Measurements from ENCODE around the gene VPS37D.
"Not testable (repeated sequence)": the region's sequence is repeated elsewhere in the genome, so short reads cannot be mapped to it uniquely, and the experiment has no call there.

Gene VPS37D

GRCh38 chr7:73671322-73671661, 3.7 kb downstream of the VPS37D start:
- Histone ChIP-seq H3K4me3 (ENCODE audit: severe bottlenecking) (no peak overlapping the region), H3K9me3 (ENCODE audit: severe bottlenecking) (no peaks in the 10 kb centered on the region), H3K27me3 (ENCODE audit: insufficient read depth, poor library complexity, severe bottlenecking) (no peaks in the 10 kb centered on the region), H3K36me3 (ENCODE audit: low read depth) (no peaks in the 10 kb centered on the region), H3K4me1 (ENCODE audit: insufficient read depth, poor library complexity, severe bottlenecking) (no peaks in the 10 kb centered on the region), H3K27ac (ENCODE audit: poor library complexity, severe bottlenecking) (no peak overlapping the region)
- ATAC-seq (ENCODE audit: low read depth) (no peak), DNase-seq (ENCODE audit: low spot score) (no peak)
- no peak for TF ChIP-seq CTCF (IDR thresholded peaks at IDR 0.05; ENCODE audit: poor library complexity, severe bottlenecking)

- H3K4me3 ChIP-seq (ENCODE audit: severe bottlenecking) = no peak overlapping the region
- H3K27me3 ChIP-seq (ENCODE audit: insufficient read depth, poor library complexity, severe bottlenecking) = no peaks in the 10 kb centered on the region
- no peak overlapping the region for H3K27ac ChIP-seq (ENCODE audit: poor library complexity, severe bottlenecking)
- no peaks in the 10 kb centered on the region for H3K4me1 ChIP-seq (ENCODE audit: insufficient read depth, poor library complexity, severe bottlenecking)
- DNase-seq (ENCODE audit: low spot score) (no peak), ATAC-seq (ENCODE audit: low read depth) (no peak)
- no peak for TF ChIP-seq CTCF (IDR thresholded peaks at IDR 0.05; ENCODE audit: poor library complexity, severe bottlenecking)
- H3K36me3 ChIP-seq (ENCODE audit: low read depth) = no peaks in the 10 kb centered on the region
- H3K9me3 ChIP-seq (ENCODE audit: severe bottlenecking) = no peaks in the 10 kb centered on the region
Observed at GRCh38 chr7:73671857-73672445, 4.3 kb downstream of the VPS37D start.

GRCh38 chr7:73674468-73675124, 7.0 kb downstream of the VPS37D start:
- no peaks in the 10 kb centered on the region for H3K9me3 ChIP-seq (ENCODE audit: severe bottlenecking)
- no peaks in the 10 kb centered on the region for H3K4me1 ChIP-seq (ENCODE audit: insufficient read depth, poor library complexity, severe bottlenecking)
- H3K27me3 ChIP-seq (ENCODE audit: insufficient read depth, poor library complexity, severe bottlenecking) = no peaks in the 10 kb centered on the region
- peaks cover 7% of the 10 kb centered on the region for H3K36me3 ChIP-seq (ENCODE audit: low read depth)
- H3K27ac ChIP-seq (ENCODE audit: poor library complexity, severe bottlenecking) = no peak overlapping the region
- H3K4me3 ChIP-seq (ENCODE audit: severe bottlenecking) = no peak overlapping the region
- no peak for TF ChIP-seq CTCF (IDR thresholded peaks at IDR 0.05; ENCODE audit: poor library complexity, severe bottlenecking)
- DNase-seq (ENCODE audit: low spot score) (no peak), ATAC-seq (ENCODE audit: low read depth) (no peak)

GRCh38 chr7:73676062-73676461, 8.4 kb downstream of the VPS37D start:
- not testable (repeated sequence) for H3K4me3 ChIP-seq (ENCODE audit: severe bottlenecking); H3K27ac ChIP-seq (ENCODE audit: poor library complexity, severe bottlenecking); H3K27me3 ChIP-seq (ENCODE audit: insufficient read depth, poor library complexity, severe bottlenecking); H3K36me3 ChIP-seq (ENCODE audit: low read depth); DNase-seq (ENCODE audit: low spot score); ATAC-seq (ENCODE audit: low read depth); H3K4me1 ChIP-seq (ENCODE audit: insufficient read depth, poor library complexity, severe bottlenecking); H3K9me3 ChIP-seq (ENCODE audit: severe bottlenecking)

GRCh38 chr7:73678862-73679261, 11.2 kb downstream of the VPS37D start:
- H3K9me3 ChIP-seq (ENCODE audit: severe bottlenecking) = no peaks in the 10 kb centered on the region
- H3K36me3 ChIP-seq (ENCODE audit: low read depth) = peaks cover 7% of the 10 kb centered on the region
- H3K27me3 ChIP-seq (ENCODE audit: insufficient read depth, poor library complexity, severe bottlenecking) = no peaks in the 10 kb centered on the region
- H3K4me1 ChIP-seq (ENCODE audit: insufficient read depth, poor library complexity, severe bottlenecking) = peaks cover 11% of the 10 kb centered on the region
- no peak overlapping the region for H3K4me3 ChIP-seq (ENCODE audit: severe bottlenecking)
- ATAC-seq (ENCODE audit: low read depth) (no peak), DNase-seq (ENCODE audit: low spot score) (no peak)
- TF ChIP-seq CTCF (IDR thresholded peaks at IDR 0.05; ENCODE audit: poor library complexity, severe bottlenecking) = no peak
- H3K27ac ChIP-seq (ENCODE audit: poor library complexity, severe bottlenecking) = no peak overlapping the region
